HG02938 (cell line): Measurements from ENCODE around the gene HDAC4.
"Not testable (repeated sequence)": the region's sequence is repeated elsewhere in the genome, so short reads cannot be mapped to it uniquely, and the experiment has no call there.

Source experiments
- ATAC-seq: cut with Tn5 transposase; IDR thresholded peaks from one replicate; pipeline ENCODE4 v1.9.1; 2021; ENCODE audit warnings: mild to moderate bottlenecking, moderate library complexity; ENCODE audit not compliant: unreplicated experiment

HDAC4 gene

GRCh38 chr2:239285932-239286230 is 114.9 kb downstream of the HDAC4 start:
- no peak for ATAC-seq

GRCh38 chr2:239285071-239285931 is 115.5 kb downstream of the HDAC4 start:
- ATAC-seq = no peak

- ATAC-seq = no peak
These were observed 116.6 kb downstream of the HDAC4 start for GRCh38 chr2:239283961-239284795.

- no peak for ATAC-seq
These were observed 117.4 kb downstream of the HDAC4 start for GRCh38 chr2:239283288-239283945.

- no peak for ATAC-seq
These were observed 118.2 kb downstream of the HDAC4 start for GRCh38 chr2:239282448-239283287.

- not testable (repeated sequence) for ATAC-seq
These were observed 120.4 kb downstream of the HDAC4 start for GRCh38 chr2:239280296-239281017.

- no peak for ATAC-seq
These were observed 121.1 kb downstream of the HDAC4 start for GRCh38 chr2:239279508-239280295.

GRCh38 chr2:239278941-239279365 is 121.9 kb downstream of the HDAC4 start:
- ATAC-seq = no peak

- no peak for ATAC-seq
These were observed 122.5 kb downstream of the HDAC4 start for GRCh38 chr2:239278361-239278760.

GRCh38 chr2:239277401-239278085 is 123.3 kb downstream of the HDAC4 start:
- no peak for ATAC-seq

- no peak for ATAC-seq
These were observed 124.0 kb downstream of the HDAC4 start for GRCh38 chr2:239276851-239277250.

GRCh38 chr2:239275847-239276831 is 124.7 kb downstream of the HDAC4 start:
- no peak for ATAC-seq

- no peak for ATAC-seq
These were observed 125.7 kb downstream of the HDAC4 start for GRCh38 chr2:239275044-239275685.

- ATAC-seq = no peak
These were observed 126.3 kb downstream of the HDAC4 start for GRCh38 chr2:239274391-239275043.

GRCh38 chr2:239273280-239274234 is 127.3 kb downstream of the HDAC4 start:
- ATAC-seq = no peak
